Stimulated activated CD4-positive, alpha-beta T cell treated with anti-CD3 and anti-CD28 coated beads, TNF-alpha, amount 100 ng/mL, for 1 hour (primary cell): ENCODE data around the gene FBXL7.

Experiments used
- DNase-seq, 3 donors: peaks; one replicate each; pipeline ENCODE4 v3.0.0-alpha.2; 2020; ENCODE audit warnings: low read depth in 3 of 3, low spot score in 1 of 3

FBXL7 gene

DNA sequence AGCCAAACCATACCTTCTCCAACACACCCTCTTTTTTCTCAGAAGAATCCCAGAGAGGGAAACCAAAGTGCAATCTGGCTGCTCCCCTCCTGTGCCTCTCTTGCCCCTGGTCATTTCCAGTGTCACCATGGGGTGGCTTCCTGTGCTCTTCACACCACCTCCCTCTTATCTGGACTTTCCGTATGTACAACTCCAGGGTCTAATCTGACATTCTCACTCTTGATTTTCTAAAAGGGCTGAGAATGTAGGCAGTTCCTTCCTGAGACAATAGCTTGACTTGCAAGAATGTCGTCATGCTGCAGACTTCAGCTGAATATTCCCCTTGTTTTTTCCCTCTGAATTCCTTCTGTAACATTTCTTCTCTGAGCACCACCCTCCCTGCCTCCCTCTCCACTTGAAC is 110.2 kb downstream of the FBXL7 start:
- no peak for DNase-seq

DNA sequence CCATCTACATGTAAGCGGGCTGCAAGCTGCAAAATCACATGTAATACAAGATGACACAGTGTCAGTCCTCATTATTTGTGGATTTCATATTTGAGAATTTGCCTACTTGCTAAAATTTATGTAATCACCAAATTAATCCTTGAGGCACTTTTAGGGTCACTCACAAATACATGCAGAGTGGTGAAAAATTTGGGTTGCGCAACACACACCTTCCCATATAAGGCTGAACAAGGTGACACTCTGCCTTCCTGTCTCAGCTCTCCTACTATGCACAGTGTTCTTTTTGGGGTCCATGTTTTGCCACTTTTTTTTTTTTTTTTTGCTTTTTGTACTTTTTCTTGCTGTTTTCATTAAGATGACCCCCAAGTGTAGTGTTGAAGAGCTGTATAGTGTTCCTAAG is 111.0 kb downstream of the FBXL7 start:
- DNase-seq, result no peak

DNA sequence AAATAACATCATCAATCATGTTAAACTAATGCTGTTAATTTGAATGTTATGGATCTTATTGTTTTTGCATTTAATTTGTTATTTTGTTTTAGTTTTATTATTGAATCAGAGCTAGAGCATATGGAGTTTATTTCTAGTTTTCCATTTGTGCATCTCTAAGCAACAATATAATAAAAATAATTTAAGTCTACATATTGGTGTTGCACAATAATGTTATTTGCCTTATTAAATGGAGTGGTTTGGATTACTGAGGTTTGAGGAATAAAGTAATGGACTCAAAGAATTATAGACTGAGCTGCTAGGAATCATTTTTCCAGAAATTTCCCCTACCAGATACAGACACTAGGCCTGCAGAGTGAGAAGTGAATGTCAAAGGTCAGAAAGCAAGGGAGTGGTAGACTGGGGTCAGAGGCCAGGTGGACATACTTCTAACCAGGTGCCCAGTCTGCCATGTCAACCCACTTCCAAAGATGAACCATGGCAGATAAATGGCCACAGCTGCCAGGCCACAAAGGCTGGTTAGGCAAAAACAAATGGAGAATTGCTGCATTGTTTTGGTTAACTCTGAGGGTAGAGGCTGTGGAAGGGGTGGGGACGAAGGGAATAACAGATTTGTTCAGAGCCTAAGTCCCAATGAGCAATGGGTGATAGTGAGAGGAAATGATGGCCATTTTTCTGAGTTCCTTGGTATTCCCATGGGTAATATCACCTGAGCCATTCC is 113.1 kb downstream of the FBXL7 start:
- no peak for DNase-seq

DNA sequence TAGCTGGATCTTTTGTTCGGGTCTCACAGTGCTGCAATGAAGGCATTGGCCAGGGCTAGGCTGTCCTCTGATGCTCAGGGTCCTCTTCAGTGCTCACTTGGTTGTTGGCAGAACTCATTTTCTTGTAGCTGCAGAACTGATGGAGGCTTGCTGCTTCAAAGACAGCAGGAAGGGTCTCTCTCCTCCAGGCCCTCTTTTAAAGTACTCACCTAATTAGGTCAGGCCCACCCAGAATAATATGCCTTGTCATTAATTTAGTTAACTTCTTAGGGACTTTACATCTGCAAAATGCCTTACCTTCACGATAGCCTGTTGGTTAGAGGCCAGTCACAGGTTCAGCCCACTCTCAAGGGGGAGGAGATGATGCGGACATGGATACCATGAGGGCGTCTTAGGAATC is 114.7 kb downstream of the FBXL7 start:
- no peak for DNase-seq

DNA sequence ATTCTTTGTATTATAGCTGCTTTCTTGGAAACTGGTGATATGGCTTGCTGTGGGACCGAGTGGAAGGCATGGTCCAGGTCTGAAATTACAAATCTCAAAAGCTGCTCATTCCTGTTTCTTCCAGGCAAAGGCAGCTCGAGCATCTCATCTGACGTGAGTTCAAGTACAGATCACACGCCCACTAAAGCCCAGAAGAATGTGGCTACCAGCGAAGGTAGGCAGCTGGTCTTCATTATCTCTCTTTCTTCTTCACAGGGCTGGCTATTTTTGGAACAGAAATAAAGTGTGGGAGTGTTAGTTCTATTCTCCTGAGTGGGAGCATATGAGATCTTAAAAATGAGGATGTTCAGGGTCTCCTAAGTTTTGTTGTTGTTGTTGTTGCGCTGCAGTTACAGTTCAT is 115.9 kb downstream of the FBXL7 start:
- DNase-seq, result no peak

DNA sequence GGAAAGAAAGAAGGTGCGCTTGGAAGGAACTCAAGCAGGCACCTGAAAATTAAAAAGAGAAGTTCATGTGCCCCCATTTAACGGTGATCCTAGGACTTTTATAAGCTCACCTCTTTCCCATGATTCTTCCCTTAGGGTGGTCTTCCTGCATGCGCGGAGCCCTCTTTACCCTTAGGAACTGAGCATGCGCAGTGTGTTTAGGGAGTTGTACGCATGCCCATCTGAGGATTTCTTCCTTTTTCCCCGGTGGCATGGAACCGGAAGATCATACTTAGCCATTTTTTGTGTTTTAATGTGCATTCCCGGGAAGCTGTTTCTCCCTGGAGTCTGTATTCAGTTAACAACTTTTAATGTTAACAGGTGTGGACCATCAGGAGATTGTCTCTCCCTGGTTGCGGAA is 119.0 kb downstream of the FBXL7 start:
- DNase-seq, result no peak

DNA sequence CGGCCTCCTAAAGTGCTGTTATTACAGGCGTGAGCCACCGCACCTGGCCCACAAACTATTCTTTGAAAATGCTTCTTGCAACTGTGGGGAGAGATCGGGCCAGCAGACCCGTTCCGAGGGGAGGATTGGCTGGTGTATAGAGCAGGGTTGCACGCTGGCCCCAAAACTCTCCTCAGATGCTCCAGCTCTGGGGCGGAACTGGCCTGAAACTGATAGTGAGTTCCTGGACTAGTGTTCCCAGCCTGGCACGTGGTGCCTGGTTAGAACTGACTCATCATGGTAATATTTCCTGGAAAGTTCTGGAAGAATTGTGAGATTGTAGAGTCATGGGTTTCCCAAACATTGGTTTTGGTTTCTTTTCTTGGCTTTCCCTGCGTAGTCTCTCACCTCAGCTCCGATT is 120.5 kb downstream of the FBXL7 start:
- DNase-seq, result no peak

DNA sequence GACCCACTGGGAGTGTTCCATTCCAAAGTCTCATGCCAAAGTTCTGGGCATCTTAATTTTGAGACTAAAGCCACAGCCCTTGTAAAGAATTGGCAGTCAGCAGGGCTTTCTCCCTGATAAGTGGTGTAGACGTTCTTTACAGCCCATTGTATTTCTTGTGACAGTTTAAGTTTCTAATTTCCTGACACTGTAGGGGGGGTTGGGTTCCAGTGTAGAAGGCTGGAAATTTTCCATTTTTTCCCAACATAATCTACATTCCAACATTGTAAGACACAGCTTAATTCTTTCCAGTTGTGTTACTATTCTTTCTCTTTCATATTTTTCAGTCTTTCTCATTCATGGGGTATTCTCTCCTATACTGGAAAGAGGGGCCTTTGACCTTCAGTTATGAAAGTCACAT is 121.1 kb downstream of the FBXL7 start:
- no peak for DNase-seq

DNA sequence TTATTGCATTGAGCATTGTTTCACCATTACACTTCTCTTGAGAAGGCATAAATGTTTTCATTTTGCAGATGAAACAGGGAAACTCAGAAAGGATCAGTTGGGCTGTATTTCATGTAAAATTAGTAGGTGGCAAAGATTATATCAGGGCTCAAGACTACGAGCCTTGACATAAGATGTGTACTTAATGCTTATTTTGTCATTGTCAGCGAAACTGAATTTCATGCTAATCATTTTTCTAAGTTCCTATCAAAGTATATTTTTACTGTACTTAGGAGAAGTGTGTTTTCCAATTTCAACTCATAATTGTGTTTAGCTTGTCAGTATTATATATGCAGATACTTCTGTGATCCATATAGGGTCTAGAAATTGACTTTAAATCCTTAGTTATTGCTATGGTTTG is 123.8 kb downstream of the FBXL7 start:
- no peak for DNase-seq

DNA sequence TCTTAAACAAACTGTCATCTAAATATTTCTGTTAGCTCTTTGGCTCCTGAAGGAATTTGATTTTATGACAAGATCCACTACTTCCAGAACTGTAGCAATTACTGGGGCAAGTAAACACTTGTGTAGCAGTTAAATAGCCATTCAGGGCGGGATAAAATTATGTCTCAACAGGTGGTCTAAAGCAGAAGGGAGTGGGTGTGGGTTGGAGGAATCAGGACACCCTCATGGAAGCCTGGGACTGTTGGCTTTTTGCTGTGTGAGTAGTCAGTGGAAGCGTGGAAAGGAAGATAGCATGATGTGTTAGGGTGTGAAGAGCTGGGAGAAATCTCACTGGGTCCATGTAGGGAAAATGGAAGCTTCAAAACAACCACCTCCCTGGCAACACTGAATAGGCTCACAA is 127.1 kb downstream of the FBXL7 start:
- no peak for DNase-seq

DNA sequence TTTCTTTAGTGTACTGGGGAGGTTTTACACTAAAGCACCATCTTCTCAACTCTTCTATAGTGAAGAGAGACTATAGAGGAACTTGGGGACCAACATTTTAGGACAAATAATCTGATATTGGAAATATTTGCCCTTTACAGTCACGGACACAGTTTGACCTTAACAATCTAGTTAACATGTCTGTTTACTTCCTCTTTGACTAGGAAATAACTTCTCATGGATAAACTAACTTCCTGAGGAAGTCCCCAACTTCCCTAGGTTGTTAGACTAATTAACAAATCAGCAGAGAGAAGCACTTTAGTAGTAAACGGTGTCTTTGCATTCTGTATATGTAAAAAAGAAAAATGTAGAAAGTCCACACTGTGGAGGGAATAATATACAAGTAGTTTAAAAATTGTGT is 127.7 kb downstream of the FBXL7 start:
- DNase-seq, result no peak

DNA sequence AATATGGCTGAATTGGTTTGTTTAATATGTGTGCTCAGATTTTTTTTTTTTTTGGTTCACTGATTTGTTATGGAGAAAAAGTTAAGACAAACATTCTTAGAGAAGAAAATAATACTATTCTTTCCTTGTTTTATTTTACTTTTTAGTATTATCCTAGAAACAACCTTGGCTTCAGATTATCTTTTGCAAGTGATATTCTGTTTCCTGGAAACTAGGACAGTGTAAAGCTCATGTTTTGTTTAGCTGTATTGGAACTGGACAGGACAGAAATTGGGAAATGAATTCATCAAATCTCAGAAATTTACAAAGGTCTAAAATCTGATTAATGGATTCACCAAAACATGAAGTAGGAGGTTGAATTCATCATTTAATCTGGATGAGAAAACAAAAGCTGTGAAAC is 130.5 kb downstream of the FBXL7 start:
- DNase-seq, result no peak

DNA sequence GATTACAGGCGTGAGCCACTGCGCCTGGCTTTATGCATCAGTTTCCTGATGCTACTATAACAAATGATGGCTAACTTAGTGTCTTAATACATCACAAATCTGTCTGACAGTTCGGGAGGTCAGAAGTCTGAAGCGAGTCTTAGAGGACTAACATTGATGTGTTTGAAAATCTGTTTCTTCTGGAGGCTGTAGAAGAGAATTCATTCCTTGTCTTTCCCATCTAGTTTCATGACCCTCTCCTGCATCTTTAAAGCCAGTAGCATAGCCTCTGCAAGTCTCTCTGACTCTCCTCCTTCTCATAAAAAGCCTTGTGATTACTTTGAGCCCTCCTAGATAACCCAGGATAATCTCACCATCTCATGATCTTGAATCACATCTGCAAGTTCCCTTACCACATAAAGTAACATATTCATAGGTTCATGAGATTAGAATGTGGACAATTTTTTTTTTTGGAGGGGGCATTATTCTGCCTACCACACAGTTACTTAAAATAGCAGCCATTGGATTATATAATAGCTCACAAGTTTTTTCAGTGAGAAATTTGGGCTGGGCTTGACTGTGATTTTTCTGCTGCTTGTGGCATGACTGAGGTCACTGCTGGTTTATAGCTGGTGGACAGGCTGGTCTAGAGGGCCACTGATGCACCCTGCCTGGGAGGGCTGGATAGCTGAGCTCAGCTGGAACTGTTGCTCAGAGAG is 134.8 kb downstream of the FBXL7 start:
- no peak for DNase-seq

DNA sequence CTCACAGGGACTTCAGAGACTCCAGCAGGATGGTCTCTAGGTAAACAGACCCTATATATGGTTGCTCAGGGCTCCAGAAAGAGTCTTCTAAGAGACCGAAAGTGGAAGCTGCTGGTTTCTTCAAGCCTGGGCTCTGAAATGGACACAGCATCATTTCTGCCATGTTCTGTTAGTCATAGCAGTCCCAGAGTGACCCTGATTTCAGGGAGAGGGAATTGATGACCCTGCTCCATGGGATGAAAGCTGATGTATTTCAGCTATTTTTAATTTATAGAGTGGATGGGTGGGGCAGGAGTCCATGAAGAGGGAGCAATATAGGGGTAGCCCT is 135.3 kb downstream of the FBXL7 start:
- no peak for DNase-seq

DNA sequence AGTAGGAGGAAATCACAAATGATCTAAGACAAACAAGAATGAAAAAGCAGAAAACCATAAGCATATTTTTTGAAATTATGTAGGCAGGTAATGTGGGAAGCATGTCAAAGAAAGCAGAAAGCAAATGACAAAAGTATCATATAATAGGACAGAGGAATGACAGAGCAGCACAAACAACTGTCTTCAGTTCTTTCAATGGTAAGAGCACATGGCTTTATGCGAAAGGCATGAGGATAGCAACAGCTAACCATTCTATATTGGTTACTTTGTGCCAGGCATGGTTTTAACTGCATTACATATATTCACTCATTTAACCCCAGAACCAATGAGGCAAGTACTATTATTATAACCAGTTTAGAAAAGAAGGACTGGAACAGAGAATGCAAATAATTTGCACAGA is 137.4 kb downstream of the FBXL7 start:
- DNase-seq, result no peak

DNA sequence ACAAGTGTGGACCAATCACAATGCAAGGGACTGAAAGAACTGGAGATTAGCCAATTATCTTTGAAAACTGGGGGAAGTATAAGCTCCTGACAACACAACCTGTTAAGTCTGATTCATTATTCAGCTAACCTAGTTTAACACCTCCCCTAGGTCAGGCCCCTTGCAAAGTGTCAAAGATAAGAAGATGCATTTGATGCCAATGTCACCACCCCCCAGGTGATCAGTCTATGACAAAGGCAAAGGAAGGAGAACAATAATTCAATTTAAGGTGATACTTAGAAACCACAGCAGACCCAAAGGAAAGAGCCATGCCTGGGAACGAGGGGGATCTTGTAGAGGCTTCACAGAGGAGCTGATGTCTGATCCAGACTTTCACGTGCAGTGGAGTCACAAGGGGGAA is 137.9 kb downstream of the FBXL7 start:
- DNase-seq, result no peak

DNA sequence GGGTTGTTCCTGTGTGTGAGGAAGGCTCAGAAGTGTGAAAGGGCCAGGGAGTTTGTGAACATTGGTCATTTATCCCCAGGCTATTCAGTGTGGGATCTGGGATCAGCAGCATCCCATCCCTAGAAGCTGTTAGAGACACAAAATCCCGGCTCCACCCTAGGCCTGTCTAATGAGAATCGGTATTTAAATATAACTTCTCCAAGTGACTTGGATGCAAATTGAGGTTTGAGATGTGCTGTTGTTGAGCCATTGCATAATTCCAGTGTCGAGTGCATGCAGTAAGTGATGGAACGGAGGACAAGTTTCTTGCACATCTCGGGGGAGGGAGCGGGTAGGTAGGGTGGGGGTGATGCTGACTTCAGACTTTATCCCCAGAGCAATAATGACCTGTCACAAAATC is 138.3 kb downstream of the FBXL7 start:
- no peak for DNase-seq

DNA sequence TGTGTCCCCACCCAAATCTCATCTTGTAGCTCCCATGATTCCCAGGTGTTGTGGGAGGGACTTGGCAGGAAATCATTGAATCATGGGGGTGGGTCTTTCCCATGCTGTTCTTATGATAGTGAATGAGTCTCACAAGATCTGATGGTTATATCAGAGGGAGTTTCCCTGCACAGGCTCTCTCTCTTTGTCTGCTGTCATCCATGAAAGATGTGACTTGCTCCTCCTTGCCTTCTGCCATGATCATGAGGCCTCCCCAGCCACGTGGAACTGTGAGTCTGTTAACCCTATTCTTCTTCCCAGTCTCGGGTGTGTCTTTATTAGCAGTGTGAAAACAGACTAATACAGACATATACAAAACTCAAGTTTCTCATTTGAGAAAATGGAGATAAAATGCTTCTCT is 139.3 kb downstream of the FBXL7 start:
- no peak for DNase-seq

DNA sequence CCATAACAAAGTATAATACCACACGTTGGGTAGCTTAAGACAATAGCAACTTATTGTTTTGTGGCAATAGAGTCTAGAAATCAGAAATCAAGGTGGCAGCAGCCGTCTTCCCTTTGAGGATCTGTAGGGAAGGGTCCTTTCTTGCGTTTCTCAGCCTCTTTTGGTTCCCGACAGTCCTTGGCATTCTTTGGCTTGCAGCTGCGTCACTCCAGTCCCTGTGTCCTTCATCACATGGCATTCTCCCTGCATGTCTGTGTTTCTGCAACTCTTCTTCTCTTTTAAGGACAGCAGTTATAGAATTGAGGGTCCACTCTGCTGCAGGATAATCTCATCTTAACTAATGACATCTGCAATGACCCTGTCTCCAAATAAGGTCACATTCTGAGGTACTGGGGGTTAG is 140.1 kb downstream of the FBXL7 start:
- DNase-seq, result no peak

DNA sequence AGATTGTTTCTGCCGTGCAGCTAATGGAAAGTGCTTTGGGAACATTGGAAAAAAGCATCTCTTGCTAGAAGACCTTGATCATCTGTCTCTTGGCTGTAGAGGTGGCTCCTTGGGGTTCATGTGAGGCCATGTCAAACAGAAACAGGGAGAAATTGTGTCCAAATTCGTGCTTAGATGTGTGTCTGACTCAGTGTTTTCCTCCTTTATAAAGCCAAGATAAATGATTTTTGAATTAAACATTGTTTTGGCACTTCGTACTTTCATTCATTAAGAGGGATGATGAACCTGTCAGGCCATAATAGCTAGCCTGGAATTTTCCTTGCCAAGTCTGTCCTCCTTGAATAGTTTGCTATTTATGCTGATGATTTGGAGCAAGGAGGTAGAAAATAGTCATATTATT is 143.8 kb downstream of the FBXL7 start:
- no peak for DNase-seq

DNA sequence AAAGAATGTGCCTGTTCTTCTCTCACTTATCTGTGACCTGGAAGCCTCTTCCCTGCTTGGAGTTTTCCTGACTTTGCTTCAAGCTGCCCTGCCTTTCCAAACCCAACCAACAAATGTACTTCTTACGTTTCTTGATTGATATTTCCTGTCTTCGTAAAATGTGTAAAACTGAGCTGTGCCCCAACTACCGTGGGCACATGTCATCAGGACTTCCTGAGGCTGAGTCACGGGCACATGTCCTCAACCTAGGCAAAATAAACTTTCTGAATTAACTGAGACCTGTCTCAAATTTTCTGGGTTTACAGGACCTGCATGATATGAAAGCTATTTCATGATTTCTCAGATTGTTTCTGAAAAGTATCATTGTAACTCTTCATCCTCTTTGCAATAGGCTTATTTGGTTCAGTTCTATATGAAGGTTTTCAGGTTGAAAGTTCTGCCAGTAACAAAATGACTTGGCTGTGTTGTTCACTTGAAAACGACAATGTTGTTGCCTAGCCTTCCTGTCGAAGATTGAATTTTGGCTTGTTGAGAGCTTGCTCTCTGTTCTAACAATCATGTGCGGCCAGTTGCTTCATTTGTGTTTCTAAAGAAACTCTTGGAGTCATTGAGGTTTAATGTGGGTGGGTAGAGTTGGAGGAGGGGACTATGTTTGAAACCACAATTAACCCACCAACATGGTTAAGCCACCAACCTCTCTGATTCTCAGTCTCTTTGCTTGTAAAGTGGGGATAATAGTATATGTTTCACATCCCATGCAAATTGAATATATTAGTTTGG is 145.6 kb downstream of the FBXL7 start:
- no peak for DNase-seq

DNA sequence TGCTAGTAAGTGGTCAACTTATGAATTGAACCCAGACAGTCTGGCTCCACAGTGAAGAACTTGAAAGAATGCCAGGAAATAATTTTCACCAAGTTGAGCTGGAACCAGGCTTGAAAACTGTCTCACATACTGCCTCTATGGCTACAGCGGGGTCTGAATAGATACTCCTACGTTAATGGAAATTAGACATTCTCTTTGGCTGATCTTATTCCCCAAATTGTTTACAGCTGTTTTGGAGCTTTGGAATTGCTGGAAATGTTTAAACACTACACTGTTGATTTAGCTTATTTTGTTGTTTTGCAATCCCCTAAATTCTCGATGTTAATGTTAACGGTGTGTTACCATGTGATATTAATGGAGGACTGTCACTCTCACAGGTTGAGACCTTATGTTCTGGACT is 146.4 kb downstream of the FBXL7 start:
- no peak for DNase-seq

DNA sequence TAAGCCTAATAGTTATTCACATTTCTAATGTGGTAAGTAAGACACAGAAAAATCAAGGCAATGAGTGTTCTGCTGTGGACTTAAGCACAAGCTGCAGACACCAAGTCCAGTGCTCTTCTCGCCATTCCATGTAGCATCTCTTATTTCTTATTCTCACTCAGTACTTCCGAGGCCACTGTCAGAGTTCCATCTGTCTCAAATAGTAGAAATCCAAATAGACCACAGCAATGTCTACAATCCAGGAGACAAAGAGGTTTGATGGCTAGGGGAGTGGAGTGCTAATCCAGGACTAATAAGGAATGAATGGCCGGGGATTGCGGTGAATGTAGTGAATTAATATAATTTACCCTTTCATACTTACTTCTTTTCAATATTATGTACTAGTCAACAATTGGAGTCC is 147.3 kb downstream of the FBXL7 start:
- DNase-seq, result no peak
